ENCODE results near the gene DRC1. TPM values are rescaled to one million over a fixed set of nuclear protein-coding genes. Genes with fewer than 3 reads are reported as not detected.

The DRC1 gene
- total RNA-seq, 4 donors from 2014 or later: not detected

DNA sequence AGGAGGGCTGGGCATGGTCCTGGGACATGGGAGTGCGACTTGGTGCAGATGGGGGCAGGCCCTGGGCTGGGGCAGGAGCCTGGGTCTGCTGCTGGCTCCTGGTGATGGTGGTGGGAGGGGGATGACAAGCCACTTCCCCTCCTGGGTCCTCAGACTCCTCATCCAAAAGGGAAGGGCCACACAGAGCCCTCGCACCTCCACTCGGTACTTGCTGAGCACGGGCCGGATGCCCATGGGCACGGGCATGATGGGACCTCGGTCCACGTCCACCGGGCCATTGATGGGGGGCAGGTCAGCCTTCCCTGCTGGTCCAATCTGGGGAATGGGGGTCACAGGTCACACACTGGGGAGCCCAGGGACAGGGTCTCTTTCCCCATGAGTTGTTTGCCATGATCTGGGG lies 72.1 kb downstream of the DRC1 start:
- H3K9me3 ChIP-seq: peaks cover 0 to 11% (median 3%) of the 10 kb centered on the region in 3 donors
- H3K36me3 ChIP-seq: no peaks in the 10 kb centered on the region
- H3K4me3 ChIP-seq: no peak overlapping the region
- peaks cover 0 to 10% (median 0%) of the 10 kb centered on the region in 3 donors for H3K4me1 ChIP-seq
- H3K27ac ChIP-seq: no peak overlapping the region
- DNase-seq: no peak
- intact Hi-C loops (cut with DNase I): no loop called here
- WGBS, 2 donors: 100% methylated on average over 1 of the region's 9 CpGs; no CpG with 5 or more reads in 1 of the 2 donors
- H3K27me3 ChIP-seq: no peaks in the 10 kb centered on the region
- no peak for TF ChIP-seq POLR2A (IDR thresholded peaks at IDR 0.05)
- TF ChIP-seq, protein P1, sequence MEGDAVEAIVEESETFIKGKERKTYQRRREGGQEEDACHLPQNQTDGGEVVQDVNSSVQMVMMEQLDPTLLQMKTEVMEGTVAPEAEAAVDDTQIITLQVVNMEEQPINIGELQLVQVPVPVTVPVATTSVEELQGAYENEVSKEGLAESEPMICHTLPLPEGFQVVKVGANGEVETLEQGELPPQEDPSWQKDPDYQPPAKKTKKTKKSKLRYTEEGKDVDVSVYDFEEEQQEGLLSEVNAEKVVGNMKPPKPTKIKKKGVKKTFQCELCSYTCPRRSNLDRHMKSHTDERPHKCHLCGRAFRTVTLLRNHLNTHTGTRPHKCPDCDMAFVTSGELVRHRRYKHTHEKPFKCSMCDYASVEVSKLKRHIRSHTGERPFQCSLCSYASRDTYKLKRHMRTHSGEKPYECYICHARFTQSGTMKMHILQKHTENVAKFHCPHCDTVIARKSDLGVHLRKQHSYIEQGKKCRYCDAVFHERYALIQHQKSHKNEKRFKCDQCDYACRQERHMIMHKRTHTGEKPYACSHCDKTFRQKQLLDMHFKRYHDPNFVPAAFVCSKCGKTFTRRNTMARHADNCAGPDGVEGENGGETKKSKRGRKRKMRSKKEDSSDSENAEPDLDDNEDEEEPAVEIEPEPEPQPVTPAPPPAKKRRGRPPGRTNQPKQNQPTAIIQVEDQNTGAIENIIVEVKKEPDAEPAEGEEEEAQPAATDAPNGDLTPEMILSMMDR (IDR thresholded peaks at IDR 0.05): no peak

DNA sequence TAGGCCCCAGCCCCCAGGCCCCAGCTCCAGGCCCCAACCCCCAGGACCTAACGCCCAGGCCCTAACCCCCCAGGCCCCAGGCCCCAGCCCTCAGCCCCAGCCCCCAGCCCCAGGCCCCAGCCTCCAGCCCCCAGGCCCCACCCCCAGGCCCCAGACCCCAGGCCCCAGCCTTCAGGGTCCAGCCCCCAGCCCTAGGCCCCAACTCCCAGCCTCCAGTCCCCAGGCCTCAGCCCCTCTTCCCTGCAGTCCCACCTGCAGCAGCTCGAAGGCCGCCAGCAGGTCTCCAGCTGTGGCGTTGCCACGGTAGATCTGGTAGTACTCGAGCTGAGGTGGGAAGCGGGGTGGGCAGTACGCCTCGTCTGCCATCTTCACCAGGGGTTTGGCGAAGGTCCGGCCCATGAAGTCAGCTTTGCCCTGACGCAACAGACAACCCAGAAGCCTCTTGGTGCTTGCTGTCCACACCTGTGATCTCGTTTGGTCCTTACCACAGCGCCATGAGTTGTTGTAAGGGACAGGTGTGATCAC lies 72.6 kb downstream of the DRC1 start:
- Histone ChIP-seq H3K4me3 (no peak overlapping the region), H3K4me1 (peaks cover 0 to 10% (median 0%) of the 10 kb centered on the region in 3 donors), H3K9me3 (peaks cover 0 to 6% (median under 1%) of the 10 kb centered on the region in 3 donors), H3K36me3 (no peaks in the 10 kb centered on the region), H3K27ac (no peak overlapping the region), H3K27me3 (no peaks in the 10 kb centered on the region)
- intact Hi-C loops (cut with DNase I): no loop called here
- no peak for DNase-seq
- WGBS, 2 donors: 91% methylated on average over 9 of the region's 14 CpGs; no CpG with 5 or more reads in 1 of the 2 donors
- TF ChIP-seq POLR2A (IDR thresholded peaks at IDR 0.05): no peak
- TF ChIP-seq, protein P1 (IDR thresholded peaks at IDR 0.05): no peak

DNA sequence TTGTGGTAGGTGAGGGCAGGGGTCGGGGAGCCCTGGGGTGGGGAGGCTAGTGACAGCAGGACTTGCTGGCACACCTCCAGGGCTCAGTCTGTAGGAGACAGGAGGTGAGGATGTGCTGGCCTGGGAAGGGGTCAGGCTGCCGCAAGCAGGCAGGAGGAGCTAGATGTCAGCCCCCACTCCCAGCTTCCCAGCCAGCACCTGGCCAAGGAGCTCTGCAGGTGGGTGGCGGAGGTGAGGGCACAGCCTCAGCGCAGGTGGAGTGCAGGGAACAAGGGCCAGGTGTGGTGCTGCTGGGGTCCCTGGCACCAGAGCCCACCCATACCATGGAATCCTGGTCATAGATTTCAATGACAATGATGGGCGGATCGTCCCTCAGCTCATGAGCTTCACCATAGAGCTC lies 73.3 kb downstream of the DRC1 start:
- no peaks in the 10 kb centered on the region for H3K27me3 ChIP-seq
- peaks cover 0 to 10% (median 0%) of the 10 kb centered on the region in 3 donors for H3K4me1 ChIP-seq
- no peaks in the 10 kb centered on the region for H3K9me3 ChIP-seq
- H3K4me3 ChIP-seq: no peak overlapping the region
- no peak for DNase-seq
- TF ChIP-seq, protein P1 (IDR thresholded peaks at IDR 0.05): no peak
- no peak for TF ChIP-seq POLR2A (IDR thresholded peaks at IDR 0.05)
- WGBS, 2 donors: 87 to 100% methylated on average over 2 to 4 of the region's 6 CpGs
- H3K27ac ChIP-seq: no peak overlapping the region
- intact Hi-C loops (cut with DNase I): no loop called here
- no peaks in the 10 kb centered on the region for H3K36me3 ChIP-seq

DNA sequence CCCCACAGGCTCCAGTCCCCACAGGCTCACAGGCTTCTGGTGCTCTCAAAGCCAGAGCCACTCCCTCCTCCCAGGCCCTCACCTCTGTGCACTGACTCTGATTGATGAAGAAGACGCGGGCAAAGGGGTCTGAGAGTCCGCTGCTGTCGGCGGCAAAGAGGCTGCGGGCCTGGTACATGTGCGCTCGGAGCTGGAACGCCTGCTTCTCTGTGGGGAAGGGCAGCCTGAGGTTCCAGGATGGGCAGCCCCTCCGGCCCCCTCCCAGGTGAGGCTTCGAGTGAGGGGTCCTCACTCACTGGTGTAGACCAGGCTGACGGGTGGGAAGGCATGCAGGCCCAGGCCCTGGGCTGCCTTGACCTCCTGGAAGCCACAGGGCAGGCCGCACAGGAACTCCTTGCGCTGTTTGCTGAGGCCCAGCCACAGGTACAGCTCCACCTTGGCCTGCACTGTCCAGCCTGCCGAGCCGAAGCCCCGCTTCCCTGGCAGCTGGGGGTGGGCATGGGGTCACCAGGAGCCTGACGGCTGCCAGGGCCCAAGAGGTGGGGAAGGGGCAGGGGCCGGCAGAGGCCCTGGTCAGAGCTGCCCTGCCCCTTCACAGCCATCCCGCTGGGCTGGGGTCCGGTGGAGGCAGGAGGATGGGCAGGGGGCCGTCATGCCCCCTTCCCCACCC lies 74.2 kb downstream of the DRC1 start:
- intact Hi-C loops (cut with DNase I): no loop called here
- H3K4me3 ChIP-seq: no peak overlapping the region
- peaks cover 0 to 10% (median 0%) of the 10 kb centered on the region in 3 donors for H3K4me1 ChIP-seq
- no peak overlapping the region for H3K27ac ChIP-seq
- no peaks in the 10 kb centered on the region for H3K36me3 ChIP-seq
- TF ChIP-seq, protein P1 (IDR thresholded peaks at IDR 0.05): no peak
- TF ChIP-seq POLR2A (IDR thresholded peaks at IDR 0.05): no peak
- no peak for DNase-seq
- no peaks in the 10 kb centered on the region for H3K9me3 ChIP-seq
- WGBS, 2 donors: 40 to 63% methylated on average over 1 to 3 of the region's 22 CpGs
- H3K27me3 ChIP-seq: no peaks in the 10 kb centered on the region

DNA sequence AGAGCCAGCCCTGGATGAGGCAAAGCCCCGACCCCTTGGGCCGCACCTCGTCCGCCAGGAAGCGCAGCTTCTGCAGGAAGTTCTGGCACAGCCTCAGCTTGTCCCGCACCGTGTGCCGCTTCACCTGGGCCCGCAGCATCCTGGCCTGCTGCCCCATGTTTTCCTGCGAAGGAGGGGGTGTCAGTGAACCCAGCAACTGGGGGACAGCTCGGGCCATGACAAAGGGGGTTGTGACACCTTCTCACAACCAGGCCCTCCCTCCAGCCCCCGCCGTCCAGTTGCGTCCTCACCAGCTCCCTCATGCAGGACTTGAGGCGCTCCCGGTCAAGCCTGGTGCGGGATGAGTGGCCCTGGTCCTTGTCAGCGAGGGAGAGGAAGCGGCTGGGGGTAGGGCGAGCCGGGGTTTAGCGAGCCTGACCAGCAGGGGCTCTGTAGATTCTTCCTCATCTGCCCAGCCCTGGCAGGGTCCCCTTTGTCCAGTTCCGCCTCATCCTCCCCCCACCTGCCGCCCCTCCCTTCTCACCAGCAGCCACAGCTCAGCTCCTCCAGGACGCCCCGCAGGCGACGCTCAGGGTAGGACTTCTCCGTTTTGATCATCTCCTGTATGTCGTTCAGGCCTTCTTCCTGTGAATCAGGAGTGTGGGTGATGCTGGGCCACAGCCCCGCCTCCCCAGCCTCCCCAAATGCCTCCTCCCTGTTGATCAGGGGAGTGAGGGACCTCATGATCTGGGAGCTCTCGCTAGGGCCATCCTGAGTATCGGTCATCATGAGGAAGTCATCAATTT lies 75.6 kb downstream of the DRC1 start:
- TF ChIP-seq POLR2A (IDR thresholded peaks at IDR 0.05): no peak
- TF ChIP-seq, protein P1 (IDR thresholded peaks at IDR 0.05): no peak
- no peak overlapping the region for H3K27ac ChIP-seq
- H3K4me1 ChIP-seq: peaks cover 0 to 10% (median 0%) of the 10 kb centered on the region in 3 donors
- WGBS, 2 donors: 48 to 71% methylated on average over 15 to 20 of the region's 33 CpGs
- H3K36me3 ChIP-seq: no peaks in the 10 kb centered on the region
- intact Hi-C loops (cut with DNase I): no loop called here
- no peak overlapping the region for H3K4me3 ChIP-seq
- no peaks in the 10 kb centered on the region for H3K9me3 ChIP-seq
- H3K27me3 ChIP-seq: no peaks in the 10 kb centered on the region
- no peak for DNase-seq

Data from esophagus squamous epithelium (tissue), 5 donors.